ENCODE results near the gene FDX2.
"Not testable (repeated sequence)": the region's sequence is repeated elsewhere in the genome, so short reads cannot be mapped to it uniquely, and the experiment has no call there.

FDX2 gene

DNA sequence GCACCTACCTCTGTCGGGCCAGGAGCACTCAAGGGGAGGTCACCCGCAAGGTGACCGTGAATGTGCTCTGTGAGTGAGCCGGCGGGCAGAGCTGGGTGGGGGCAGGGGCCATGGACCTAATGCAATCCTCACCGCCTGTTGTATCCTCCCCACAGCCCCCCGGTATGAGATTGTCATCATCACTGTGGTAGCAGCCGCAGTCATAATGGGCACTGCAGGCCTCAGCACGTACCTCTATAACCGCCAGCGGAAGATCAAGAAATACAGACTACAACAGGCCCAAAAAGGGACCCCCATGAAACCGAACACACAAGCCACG is 30.9 kb downstream of the FDX2 start:
- peaks cover 56% of the 10 kb centered on the region for H3K36me3 ChIP-seq
- peaks cover 30% of the 10 kb centered on the region for H3K27me3 ChIP-seq
- H3K4me3 ChIP-seq (ENCODE audit: low read depth in 1 of 2, low read length in 1 of 2): no peak overlapping the region
- H3K9me3 ChIP-seq: no peaks in the 10 kb centered on the region
- no peak overlapping the region for H3K27ac ChIP-seq
- peaks cover 40 to 43% of the 10 kb centered on the region in 2 experiments for H3K4me1 ChIP-seq (ENCODE audit: control insufficient read depth in 1 of 2, insufficient read depth in 1 of 2, low read depth in 1 of 2, low read length in 1 of 2)
- TF ChIP-seq, protein P1, sequence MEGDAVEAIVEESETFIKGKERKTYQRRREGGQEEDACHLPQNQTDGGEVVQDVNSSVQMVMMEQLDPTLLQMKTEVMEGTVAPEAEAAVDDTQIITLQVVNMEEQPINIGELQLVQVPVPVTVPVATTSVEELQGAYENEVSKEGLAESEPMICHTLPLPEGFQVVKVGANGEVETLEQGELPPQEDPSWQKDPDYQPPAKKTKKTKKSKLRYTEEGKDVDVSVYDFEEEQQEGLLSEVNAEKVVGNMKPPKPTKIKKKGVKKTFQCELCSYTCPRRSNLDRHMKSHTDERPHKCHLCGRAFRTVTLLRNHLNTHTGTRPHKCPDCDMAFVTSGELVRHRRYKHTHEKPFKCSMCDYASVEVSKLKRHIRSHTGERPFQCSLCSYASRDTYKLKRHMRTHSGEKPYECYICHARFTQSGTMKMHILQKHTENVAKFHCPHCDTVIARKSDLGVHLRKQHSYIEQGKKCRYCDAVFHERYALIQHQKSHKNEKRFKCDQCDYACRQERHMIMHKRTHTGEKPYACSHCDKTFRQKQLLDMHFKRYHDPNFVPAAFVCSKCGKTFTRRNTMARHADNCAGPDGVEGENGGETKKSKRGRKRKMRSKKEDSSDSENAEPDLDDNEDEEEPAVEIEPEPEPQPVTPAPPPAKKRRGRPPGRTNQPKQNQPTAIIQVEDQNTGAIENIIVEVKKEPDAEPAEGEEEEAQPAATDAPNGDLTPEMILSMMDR (IDR thresholded peaks at IDR 0.05): no peak

DNA sequence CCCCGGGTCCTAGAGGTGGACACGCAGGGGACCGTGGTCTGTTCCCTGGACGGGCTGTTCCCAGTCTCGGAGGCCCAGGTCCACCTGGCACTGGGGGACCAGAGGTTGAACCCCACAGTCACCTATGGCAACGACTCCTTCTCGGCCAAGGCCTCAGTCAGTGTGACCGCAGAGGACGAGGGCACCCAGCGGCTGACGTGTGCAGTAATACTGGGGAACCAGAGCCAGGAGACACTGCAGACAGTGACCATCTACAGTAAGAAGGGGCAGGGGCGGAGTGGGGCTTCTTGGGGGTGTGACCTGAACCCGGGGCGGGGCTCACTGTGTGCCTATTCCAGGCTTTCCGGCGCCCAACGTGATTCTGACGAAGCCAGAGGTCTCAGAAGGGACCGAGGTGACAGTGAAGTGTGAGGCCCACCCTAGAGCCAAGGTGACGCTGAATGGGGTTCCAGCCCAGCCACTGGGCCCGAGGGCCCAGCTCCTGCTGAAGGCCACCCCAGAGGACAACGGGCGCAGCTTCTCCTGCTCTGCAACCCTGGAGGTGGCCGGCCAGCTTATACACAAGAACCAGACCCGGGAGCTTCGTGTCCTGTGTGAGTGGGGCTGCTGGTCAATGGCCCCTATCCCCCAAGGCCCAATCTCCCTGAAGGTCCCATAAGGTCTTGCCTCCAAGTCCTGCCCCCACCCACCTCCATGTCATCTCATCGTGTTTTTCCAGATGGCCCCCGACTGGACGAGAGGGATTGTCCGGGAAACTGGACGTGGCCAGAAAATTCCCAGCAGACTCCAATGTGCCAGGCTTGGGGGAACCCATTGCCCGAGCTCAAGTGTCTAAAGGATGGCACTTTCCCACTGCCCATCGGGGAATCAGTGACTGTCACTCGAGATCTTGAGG is 31.5 kb downstream of the FDX2 start:
- H3K4me3 ChIP-seq (ENCODE audit: low read depth in 1 of 2, low read length in 1 of 2): no peak overlapping the region
- H3K4me1 ChIP-seq (ENCODE audit: control insufficient read depth in 1 of 2, insufficient read depth in 1 of 2, low read depth in 1 of 2, low read length in 1 of 2): peaks cover 36 to 42% of the 10 kb centered on the region in 2 experiments
- no peak overlapping the region for H3K27ac ChIP-seq
- H3K9me3 ChIP-seq: no peaks in the 10 kb centered on the region
- H3K36me3 ChIP-seq: peaks cover 56% of the 10 kb centered on the region
- TF ChIP-seq, protein P1 (IDR thresholded peaks at IDR 0.05): no peak
- peaks cover 24% of the 10 kb centered on the region for H3K27me3 ChIP-seq

DNA sequence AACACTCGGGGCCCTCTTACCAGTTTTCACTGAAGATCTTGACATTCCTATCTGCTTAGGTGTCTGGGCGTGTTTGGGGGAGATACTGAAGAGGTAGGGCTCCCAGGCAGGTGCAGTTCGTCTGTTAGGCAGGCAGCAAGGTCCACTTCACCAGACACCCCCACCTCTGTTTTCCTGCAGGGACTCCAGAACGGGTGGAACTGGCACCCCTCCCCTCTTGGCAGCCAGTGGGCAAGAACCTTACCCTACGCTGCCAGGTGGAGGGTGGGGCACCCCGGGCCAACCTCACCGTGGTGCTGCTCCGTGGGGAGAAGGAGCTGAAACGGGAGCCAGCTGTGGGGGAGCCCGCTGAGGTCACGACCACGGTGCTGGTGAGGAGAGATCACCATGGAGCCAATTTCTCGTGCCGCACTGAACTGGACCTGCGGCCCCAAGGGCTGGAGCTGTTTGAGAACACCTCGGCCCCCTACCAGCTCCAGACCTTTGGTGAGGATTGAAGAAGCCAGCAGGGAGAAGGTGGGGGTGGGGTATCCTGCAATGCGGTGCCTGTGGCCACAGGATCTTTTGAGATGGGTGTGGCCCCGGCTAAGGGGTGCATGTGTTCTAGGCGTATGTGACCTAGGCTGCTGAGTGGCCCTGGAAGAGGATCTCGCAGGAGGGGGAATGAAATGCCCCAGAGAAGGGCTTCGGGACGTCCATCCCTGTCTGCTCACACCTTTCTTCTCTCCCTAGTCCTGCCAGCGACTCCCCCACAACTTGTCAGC is 32.3 kb downstream of the FDX2 start:
- Histone ChIP-seq H3K27me3 (peaks cover 16% of the 10 kb centered on the region), H3K27ac (no peak overlapping the region), H3K4me3 (ENCODE audit: low read depth in 1 of 2, low read length in 1 of 2) (no peak overlapping the region), H3K4me1 (ENCODE audit: control insufficient read depth in 1 of 2, insufficient read depth in 1 of 2, low read depth in 1 of 2, low read length in 1 of 2) (peaks cover 31 to 34% of the 10 kb centered on the region in 2 experiments), H3K36me3 (peaks cover 63% of the 10 kb centered on the region), H3K9me3 (no peaks in the 10 kb centered on the region)
- TF ChIP-seq, protein P1 (IDR thresholded peaks at IDR 0.05): no peak

DNA sequence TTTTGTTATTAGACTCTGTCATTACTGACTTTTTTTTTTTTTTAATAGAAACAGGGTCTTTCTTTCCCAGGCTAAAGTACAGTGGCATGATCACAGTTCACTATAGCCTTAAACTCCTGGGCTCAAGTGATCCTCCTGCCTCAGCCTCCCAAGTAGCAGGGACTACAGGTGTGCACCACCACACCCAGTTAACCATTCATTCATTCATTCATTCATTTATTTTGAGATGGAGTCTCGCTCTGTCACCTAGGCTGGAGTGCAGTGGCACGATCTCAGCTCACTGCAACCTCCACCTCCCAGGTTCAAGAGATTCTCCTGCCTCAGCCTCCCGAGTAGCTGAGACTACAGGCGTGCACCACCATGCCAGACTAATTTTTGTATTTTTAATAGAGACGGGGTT is 33.8 kb downstream of the FDX2 start:
- not testable (repeated sequence) for H3K9me3 ChIP-seq; H3K27me3 ChIP-seq; H3K4me3 ChIP-seq (ENCODE audit: low read depth in 1 of 2, low read length in 1 of 2); H3K27ac ChIP-seq
- Histone ChIP-seq H3K36me3 (peaks cover 78% of the 10 kb centered on the region), H3K4me1 (ENCODE audit: control insufficient read depth in 1 of 2, insufficient read depth in 1 of 2, low read depth in 1 of 2, low read length in 1 of 2) (peaks cover 17 to 19% of the 10 kb centered on the region in 2 experiments)

DNA sequence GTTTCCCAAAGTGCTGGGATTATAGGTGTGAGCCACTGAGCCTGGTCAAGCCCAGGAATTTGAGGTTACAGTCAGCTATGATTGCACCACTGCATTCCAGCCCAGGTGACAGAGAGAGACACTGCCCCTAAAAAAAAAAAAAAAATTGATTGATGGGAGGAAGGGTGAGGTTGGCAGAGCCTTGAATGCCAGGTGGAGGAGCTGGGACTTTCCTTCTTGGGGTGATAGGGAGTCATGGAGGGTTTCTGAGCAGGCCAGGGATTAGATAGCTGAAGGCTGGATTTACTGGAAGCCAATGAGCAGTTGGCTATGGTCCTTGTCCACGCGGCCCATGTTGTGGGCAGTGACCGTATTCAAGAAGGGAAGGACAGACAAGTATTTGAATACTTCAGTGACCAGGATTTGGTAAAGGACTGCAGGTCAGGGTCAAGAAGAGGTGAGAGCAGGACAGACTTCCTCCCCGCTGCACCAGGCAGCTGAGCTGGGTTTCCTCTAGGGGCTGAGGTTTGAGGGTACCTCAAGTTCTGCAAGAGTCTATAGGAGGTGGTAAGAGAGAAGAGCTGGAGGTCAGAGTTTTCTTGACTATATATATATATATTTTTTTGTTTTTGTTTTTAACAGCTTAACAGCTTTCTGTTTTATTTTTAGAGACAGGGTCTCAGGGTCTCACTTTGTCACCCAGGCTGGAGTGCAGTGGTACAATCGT is 35.9 kb downstream of the FDX2 start:
- Histone ChIP-seq H3K4me1 (ENCODE audit: control insufficient read depth in 1 of 2, insufficient read depth in 1 of 2, low read depth in 1 of 2, low read length in 1 of 2) (peaks cover 10 to 13% of the 10 kb centered on the region in 2 experiments), H3K27ac (no peak overlapping the region), H3K9me3 (no peaks in the 10 kb centered on the region), H3K4me3 (ENCODE audit: low read depth in 1 of 2, low read length in 1 of 2) (no peak overlapping the region), H3K27me3 (no peaks in the 10 kb centered on the region), H3K36me3 (peaks cover 81% of the 10 kb centered on the region)
- TF ChIP-seq, protein P1 (IDR thresholded peaks at IDR 0.05): no peak

Data from neutrophil (primary cell).